Thoracic aorta (tissue), 2 donors: ENCODE data around the gene RAP1B. TPM values are rescaled to one million over a fixed set of nuclear protein-coding genes. Genes with fewer than 3 reads are reported as not detected.

Source experiments
- ATAC-seq: fragments of 150-250 bp; one replicate; pipeline ENCODE4 v1.8.0; 2017; ENCODE audit warnings: low read depth; ENCODE audit not compliant: insufficient number of reproducible peaks, low FRiP score
- DNase-seq: peaks from one replicate; pipeline ENCODE4 v3.0.0-alpha.2; 2020; ENCODE audit warnings: low spot score
- H3K27ac ChIP-seq, 2 donors: fragments of 200-600 bp; sonication (generic); 1 replicate in 1 of 2; 2 replicates in 1 of 2; pipeline ENCODE4 v1.5.1; 2016; ENCODE audit warnings: mild to moderate bottlenecking in 2 of 2, moderate library complexity in 2 of 2
- H3K27me3 ChIP-seq: fragments of 200-600 bp; sonication (generic); replicated peaks from 2 replicates; pipeline ENCODE4 v1.6.0; 2016; ENCODE audit warnings: mild to moderate bottlenecking; ENCODE audit not compliant: insufficient read depth
- H3K36me3 ChIP-seq: fragments of 200-600 bp; sonication (generic); one replicate; pipeline ENCODE4 v1.5.1; 2016
- H3K4me1 ChIP-seq, 2 donors: fragments of 200-600 bp; sonication (generic); 1 replicate in 1 of 2; 2 replicates in 1 of 2; pipeline versions ENCODE4 v1.5.1 to v1.6.0; 2016; ENCODE audit warnings: low read depth in 2 of 2, mild to moderate bottlenecking in 1 of 2; ENCODE audit not compliant: control insufficient read depth in 1 of 2
- H3K4me3 ChIP-seq: fragments of 200-600 bp; sonication (generic); 2 replicates; pipeline ENCODE4 v1.5.1; 2016; ENCODE audit warnings: mild to moderate bottlenecking
- H3K9me3 ChIP-seq: fragments of 200-600 bp; sonication (generic); 2 replicates; pipeline ENCODE4 v1.5.1; 2016
- CTCF ChIP-seq: fragments of 200-600 bp; sonication (generic); IDR thresholded peaks from one replicate; pipeline ENCODE4 v1.5.1; 2019; ENCODE audit warnings: antibody characterized with exemption
- total RNA-seq, 2 donors: library from RNA; depleted of rRNA; stranded (reverse); fragments of >200 nt; gene quantifications; one replicate each; pipeline versions ENCODE4 v1.1.0 to v1.2.3, GENCODE V29; 2016

Gene RAP1B
- total RNA-seq, 2 donors from 2014 or later = 120 to 245 TPM

- Histone ChIP-seq H3K4me3 (peak overlapping the region; percentile 98), H3K27ac (peak overlapping the region; percentile 76 to 98), H3K27me3 (no peaks in the 10 kb centered on the region), H3K9me3 (no peaks in the 10 kb centered on the region), H3K4me1 (peaks cover 25 to 30% of the 10 kb centered on the region in 2 donors), H3K36me3 (no peaks in the 10 kb centered on the region)
- ATAC-seq = peak; percentile 77
- no peak for TF ChIP-seq CTCF
- no peak for DNase-seq
Observed at GRCh38 chr12:68609998-68610369, 715 bp upstream of the RAP1B start.

- H3K36me3 ChIP-seq = no peaks in the 10 kb centered on the region
Observed at GRCh38 chr12:68611094-68611805, 551 bp downstream of the RAP1B start.

GRCh38 chr12:68611806-68612160, 1.1 kb downstream of the RAP1B start:
- no peaks in the 10 kb centered on the region for H3K9me3 ChIP-seq
- peak overlapping the region; percentile 98 to 99 for H3K27ac ChIP-seq
- no peaks in the 10 kb centered on the region for H3K27me3 ChIP-seq
- TF ChIP-seq CTCF = no peak
- no peaks in the 10 kb centered on the region for H3K36me3 ChIP-seq
- H3K4me3 ChIP-seq = peak overlapping the region; percentile 98
- H3K4me1 ChIP-seq = peaks cover 40 to 48% of the 10 kb centered on the region in 2 donors
- ATAC-seq (no peak), DNase-seq (no peak)

More at GRCh38 chr12:68611094-68611805, 551 bp downstream of the RAP1B start:
- ATAC-seq = peak; percentile 13
- TF ChIP-seq CTCF = no peak
- Histone ChIP-seq H3K4me1 (peaks cover 36 to 43% of the 10 kb centered on the region in 2 donors), H3K9me3 (no peaks in the 10 kb centered on the region), H3K4me3 (peak overlapping the region; percentile 98), H3K27me3 (no peaks in the 10 kb centered on the region), H3K27ac (peak overlapping the region; percentile 98 to 99)
- DNase-seq = no peak

- Histone ChIP-seq H3K36me3 (no peaks in the 10 kb centered on the region), H3K27me3 (no peaks in the 10 kb centered on the region), H3K4me1 (peaks cover 44 to 52% of the 10 kb centered on the region in 2 donors), H3K9me3 (no peaks in the 10 kb centered on the region), H3K27ac (peak overlapping the region; percentile 98 to 99), H3K4me3 (peak overlapping the region; percentile 98)
- no peak for TF ChIP-seq CTCF
- DNase-seq (no peak), ATAC-seq (no peak)
Observed at GRCh38 chr12:68612202-68612601, 1.5 kb downstream of the RAP1B start.

- ATAC-seq = no peak
- Histone ChIP-seq H3K27me3 (no peaks in the 10 kb centered on the region), H3K9me3 (no peaks in the 10 kb centered on the region), H3K36me3 (no peaks in the 10 kb centered on the region), H3K4me3 (peak overlapping the region; percentile 98), H3K27ac (peak overlapping the region; percentile 98 to 99), H3K4me1 (peaks cover 48 to 57% of the 10 kb centered on the region in 2 donors)
- no peak for DNase-seq
- TF ChIP-seq CTCF = no peak
Observed at GRCh38 chr12:68612697-68613096, 2.0 kb downstream of the RAP1B start.
